CD8-positive, alpha-beta memory T cell (primary cell): Measurements from ENCODE around the gene NR3C1. TPM values are rescaled to one million over a fixed set of nuclear protein-coding genes. Genes with fewer than 3 reads are reported as not detected.

Experiments
- CTCF ChIA-PET: fragments of 350-600 bp; sonication (Branson Sonifier 250); formaldehyde crosslinking; loops from one replicate; lab custom pipeline; 2021; ENCODE audit warnings: antibody characterized with exemption; lab: Charles Lee
- POLR2A ChIA-PET: fragments of 350-600 bp; sonication (Branson Sonifier 250); formaldehyde crosslinking; loops from one replicate; lab custom pipeline; 2021; ENCODE audit warnings: antibody characterized with exemption; lab: Charles Lee
- DNase-seq, 5 donors: peaks; one replicate each; pipeline versions ENCODE4 v3.0.0 to v3.0.0-alpha.2; 2020 to 2022; ENCODE audit warnings: mixed read lengths in 1 of 5
- H3K27ac ChIP-seq: one replicate; pipeline ENCODE4 v1.7.0; 2013; ENCODE audit warnings: low read depth, mild to moderate bottlenecking, low read length, moderate library complexity
- H3K27me3 ChIP-seq: 2 replicates; pipeline ENCODE4 v1.7.0; 2013; ENCODE audit warnings: low read length, mild to moderate bottlenecking; ENCODE audit not compliant: insufficient read depth, poor library complexity, severe bottlenecking
- H3K36me3 ChIP-seq: 2 replicates; pipeline ENCODE4 v1.7.0; 2013; ENCODE audit warnings: mild to moderate bottlenecking, low read length, moderate library complexity; ENCODE audit not compliant: insufficient read depth
- H3K4me1 ChIP-seq: 2 replicates; pipeline ENCODE4 v1.7.0; 2013; ENCODE audit warnings: mild to moderate bottlenecking, low read length, moderate library complexity; ENCODE audit not compliant: insufficient read depth
- H3K4me3 ChIP-seq: 2 replicates; pipeline ENCODE4 v1.7.0; 2013; ENCODE audit warnings: mild to moderate bottlenecking, low read length
- H3K9me3 ChIP-seq: 2 replicates; pipeline ENCODE4 v1.7.0; 2013; ENCODE audit warnings: mild to moderate bottlenecking, low read length
- H3K27ac Mint-ChIP-seq, 8 donors: one replicate each; pipeline ENCODE4 v1.8.0; 2020 to 2021; ENCODE audit warnings: mixed read lengths in 8 of 8, mild to moderate bottlenecking in 6 of 8, inconsistent platforms in 3 of 8, moderate library complexity in 3 of 8
- H3K27me3 Mint-ChIP-seq, 2 donors: one replicate each; pipeline ENCODE4 v1.8.0; 2020 to 2021; ENCODE audit warnings: mixed read lengths in 2 of 2, mild to moderate bottlenecking in 1 of 2, moderate library complexity in 1 of 2
- H3K36me3 Mint-ChIP-seq, 3 donors: one replicate each; pipeline ENCODE4 v1.8.0; 2020 to 2021; ENCODE audit warnings: mixed read lengths in 3 of 3, inconsistent platforms in 1 of 3, mild to moderate bottlenecking in 1 of 3
- H3K4me1 Mint-ChIP-seq, 3 donors: one replicate each; pipeline ENCODE4 v1.8.0; 2020 to 2021; ENCODE audit warnings: mixed read lengths in 3 of 3, inconsistent platforms in 1 of 3, mild to moderate bottlenecking in 1 of 3
- H3K4me3 Mint-ChIP-seq, 7 donors: one replicate each; pipeline ENCODE4 v1.8.0; 2020 to 2021; ENCODE audit warnings: mixed read lengths in 7 of 7, mild to moderate bottlenecking in 6 of 7, moderate library complexity in 4 of 7, inconsistent platforms in 2 of 7
- H3K9me3 Mint-ChIP-seq, 5 donors: one replicate each; pipeline ENCODE4 v1.8.0; 2020 to 2022; ENCODE audit warnings: mixed read lengths in 5 of 5, mild to moderate bottlenecking in 3 of 5, moderate library complexity in 2 of 5, inconsistent platforms in 1 of 5
- polyA plus RNA-seq: library from polyadenylated mRNA; unstranded; fragments of 300-500 nt; fragmentation: Illumina TruSeq; gene quantifications from one replicate; pipeline ENCODE4 v1.2.3, GENCODE V29; 2021
- total RNA-seq, 2 experiments: library from RNA; stranded (reverse); gene quantifications; one replicate each; pipeline ENCODE4 v1.2.3, GENCODE V29; 2021

Gene NR3C1
- total and polyA plus RNA-seq, 3 experiments from 2014 or later, result 65.3 to 85.5 (median 66.5) TPM

GRCh38 chr5:143401227-143402016 lies 2.1 kb downstream of the NR3C1 start:
- Mint-ChIP-seq H3K27me3 (no peaks in the 10 kb centered on the region), H3K4me1 (peaks cover 60 to 70% (median 65%) of the 10 kb centered on the region in 3 donors), H3K9me3 (no peaks in the 10 kb centered on the region), H3K4me3 (peak overlapping the region; percentile 88 to 98 (median 93)), H3K27ac (peak overlapping the region; percentile 54 to 99 (median 91)), H3K36me3 (peaks cover 14 to 61% (median 14%) of the 10 kb centered on the region in 3 donors)
- no peak overlapping the region for H3K27ac ChIP-seq
- CTCF ChIA-PET, result interaction anchor here (0.6 to 1.6 kb wide), 3 partner anchors 41 to 423 kb away, joined by 3 read pairs; no protein-coding TSS in a partner anchor
- POLR2A ChIA-PET, result no interaction called here
- peak overlapping the region; percentile 93 for H3K4me3 ChIP-seq
- H3K4me1 ChIP-seq, result peaks cover 45% of the 10 kb centered on the region
- H3K36me3 ChIP-seq, result no peaks in the 10 kb centered on the region
- no peak for DNase-seq
- H3K9me3 ChIP-seq, result no peaks in the 10 kb centered on the region
- no peaks in the 10 kb centered on the region for H3K27me3 ChIP-seq

GRCh38 chr5:143400541-143401226 lies 2.8 kb downstream of the NR3C1 start:
- ChIA-PET POLR2A (no interaction called here), CTCF (interaction anchor here (0.6 to 1.6 kb wide), 4 partner anchors 41 to 651 kb away, joined by 3 read pairs; no protein-coding TSS in a partner anchor)
- no peak for DNase-seq
- no peaks in the 10 kb centered on the region for H3K9me3 Mint-ChIP-seq
- peak overlapping the region; percentile 43 for H3K4me3 ChIP-seq
- H3K27me3 Mint-ChIP-seq, result no peaks in the 10 kb centered on the region
- H3K9me3 ChIP-seq, result no peaks in the 10 kb centered on the region
- H3K36me3 ChIP-seq, result no peaks in the 10 kb centered on the region
- H3K4me1 Mint-ChIP-seq, result peaks cover 66 to 71% (median 68%) of the 10 kb centered on the region in 3 donors
- H3K36me3 Mint-ChIP-seq, result peaks cover 14 to 67% (median 14%) of the 10 kb centered on the region in 3 donors
- H3K27me3 ChIP-seq, result no peaks in the 10 kb centered on the region
- peaks cover 52% of the 10 kb centered on the region for H3K4me1 ChIP-seq
- peak overlapping the region; percentile 88 to 98 (median 93) for H3K4me3 Mint-ChIP-seq
- no peak overlapping the region for H3K27ac ChIP-seq
- H3K27ac Mint-ChIP-seq, result peak overlapping the region in 7 of 8 donors; percentile 2 to 99 (median 61)

GRCh38 chr5:143399616-143400540 lies 3.6 kb downstream of the NR3C1 start:
- CTCF ChIA-PET, result interaction anchor here (1.0 to 1.6 kb wide), 2 partner anchors 143 to 651 kb away, joined by 3 read pairs; no protein-coding TSS in a partner anchor
- H3K27ac Mint-ChIP-seq, result peak overlapping the region in 7 of 8 donors; percentile 22 to 99 (median 51)

GRCh38 chr5:143398451-143399237 lies 4.8 kb downstream of the NR3C1 start:
- H3K36me3 Mint-ChIP-seq, result peaks cover 14 to 66% (median 17%) of the 10 kb centered on the region in 3 donors
- Histone ChIP-seq H3K4me3 (peak overlapping the region; percentile 43), H3K36me3 (no peaks in the 10 kb centered on the region), H3K27ac (no peak overlapping the region), H3K9me3 (no peaks in the 10 kb centered on the region), H3K4me1 (peaks cover 72% of the 10 kb centered on the region), H3K27me3 (no peaks in the 10 kb centered on the region)
- peak overlapping the region in 6 of 8 donors; percentile 8 to 99 (median 38) for H3K27ac Mint-ChIP-seq
- H3K27me3 Mint-ChIP-seq, result no peaks in the 10 kb centered on the region
- no peak for DNase-seq
- H3K9me3 Mint-ChIP-seq, result no peaks in the 10 kb centered on the region
- POLR2A ChIA-PET, result interaction anchor here (0.6 to 1.1 kb wide), 2 partner anchors 11 to 38 kb away, joined by 4 to 5 read pairs; no protein-coding TSS in a partner anchor
- H3K4me1 Mint-ChIP-seq, result peaks cover 81 to 87% (median 81%) of the 10 kb centered on the region in 3 donors
- CTCF ChIA-PET, result no interaction called here
- H3K4me3 Mint-ChIP-seq, result peak overlapping the region; percentile 88 to 98 (median 93)

More at GRCh38 chr5:143399616-143400540, 3.6 kb downstream of the NR3C1 start:
- Histone ChIP-seq H3K36me3 (no peaks in the 10 kb centered on the region), H3K27ac (no peak overlapping the region), H3K4me1 (peaks cover 60% of the 10 kb centered on the region), H3K27me3 (no peaks in the 10 kb centered on the region), H3K9me3 (no peaks in the 10 kb centered on the region), H3K4me3 (peak overlapping the region; percentile 43)
- no peak for DNase-seq
- POLR2A ChIA-PET, result no interaction called here
- peaks cover 68 to 74% (median 71%) of the 10 kb centered on the region in 3 donors for H3K4me1 Mint-ChIP-seq
- H3K27me3 Mint-ChIP-seq, result no peaks in the 10 kb centered on the region
- peaks cover 14 to 63% (median 14%) of the 10 kb centered on the region in 3 donors for H3K36me3 Mint-ChIP-seq
- H3K4me3 Mint-ChIP-seq, result peak overlapping the region; percentile 88 to 98 (median 93)
- no peaks in the 10 kb centered on the region for H3K9me3 Mint-ChIP-seq

- no peaks in the 10 kb centered on the region for H3K9me3 ChIP-seq
- Mint-ChIP-seq H3K36me3 (peaks cover 14 to 66% (median 17%) of the 10 kb centered on the region in 3 donors), H3K27ac (no peak overlapping the region), H3K27me3 (no peaks in the 10 kb centered on the region), H3K4me3 (peak overlapping the region; percentile 88 to 98 (median 93)), H3K4me1 (peaks cover 87 to 93% (median 87%) of the 10 kb centered on the region in 3 donors), H3K9me3 (no peaks in the 10 kb centered on the region)
- no peaks in the 10 kb centered on the region for H3K36me3 ChIP-seq
- DNase-seq, result no peak
- H3K4me1 ChIP-seq, result peaks cover 78% of the 10 kb centered on the region
- H3K4me3 ChIP-seq, result no peak overlapping the region
- ChIA-PET CTCF (no interaction called here), POLR2A (interaction anchor here (0.6 to 1.1 kb wide), 2 partner anchors 11 to 38 kb away, joined by 4 to 5 read pairs; no protein-coding TSS in a partner anchor)
- no peaks in the 10 kb centered on the region for H3K27me3 ChIP-seq
- no peak overlapping the region for H3K27ac ChIP-seq
Observed at GRCh38 chr5:143398053-143398355, 5.5 kb downstream of the NR3C1 start.

GRCh38 chr5:143397302-143398052 lies 6.0 kb downstream of the NR3C1 start:
- no peaks in the 10 kb centered on the region for H3K9me3 ChIP-seq
- H3K27me3 ChIP-seq, result no peaks in the 10 kb centered on the region
- no peak overlapping the region for H3K27ac ChIP-seq
- no peaks in the 10 kb centered on the region for H3K27me3 Mint-ChIP-seq
- peak overlapping the region; percentile 88 to 98 (median 93) for H3K4me3 Mint-ChIP-seq
- H3K9me3 Mint-ChIP-seq, result no peaks in the 10 kb centered on the region
- H3K36me3 ChIP-seq, result no peaks in the 10 kb centered on the region
- H3K4me1 ChIP-seq, result peaks cover 79% of the 10 kb centered on the region
- peaks cover 91 to 98% (median 92%) of the 10 kb centered on the region in 3 donors for H3K4me1 Mint-ChIP-seq
- no peak overlapping the region for H3K27ac Mint-ChIP-seq
- peaks cover 14 to 70% (median 17%) of the 10 kb centered on the region in 3 donors for H3K36me3 Mint-ChIP-seq
- DNase-seq, result no peak
- ChIA-PET POLR2A (no interaction called here), CTCF (no interaction called here)
- H3K4me3 ChIP-seq, result peak overlapping the region; percentile 25
